Measurements from ENCODE around the gene RPS23. TPM values are rescaled to one million over a fixed set of nuclear protein-coding genes. Genes with fewer than 3 reads are reported as not detected.

Gene RPS23
- total RNA-seq: 1,931 and 2,383 TPM in 2 replicates

DNA sequence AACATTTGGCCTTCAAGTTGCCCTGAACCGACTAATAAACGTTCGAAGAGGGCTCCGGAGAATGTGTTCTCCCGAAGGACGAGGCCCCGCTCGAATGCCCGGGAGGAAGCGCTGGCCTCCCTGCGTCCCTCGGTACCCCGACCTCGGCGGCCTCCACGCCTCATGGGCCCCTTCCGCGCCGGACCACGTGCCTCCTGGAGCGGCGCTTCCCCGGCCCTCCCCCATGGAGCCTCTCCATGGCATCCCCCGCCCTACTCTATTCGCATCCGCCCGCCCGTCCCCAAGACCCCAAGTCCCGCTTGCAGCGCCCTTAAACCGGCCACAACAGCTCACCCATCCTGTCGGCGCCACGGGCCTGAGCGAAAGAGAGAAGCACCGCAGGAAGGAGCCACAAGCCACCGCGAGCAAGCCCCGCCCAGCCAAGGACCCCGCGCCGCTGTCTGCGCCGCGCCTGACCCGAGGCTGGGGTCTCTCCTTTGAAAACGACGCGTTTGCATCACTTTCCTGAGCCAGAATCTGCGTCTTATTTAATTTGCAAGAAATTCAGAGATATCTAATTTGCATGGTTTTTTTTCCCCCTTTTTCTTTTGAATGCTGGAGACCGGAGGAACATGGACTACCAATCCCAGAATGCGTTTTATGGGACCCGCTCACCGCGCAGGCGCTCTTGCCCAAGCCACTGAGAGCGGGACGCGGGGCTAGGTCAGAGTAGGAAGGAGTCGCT lies at the start of gene RPS23:
Gene RPS23 (minus strand): TSS at position 368 of the 724 bp plus-strand sequence. CDS start 31 bp downstream, at position 337.
- peak; percentile 81 for DNase-seq (ENCODE audit: low read depth)

GRCh38 chr5:82327941-82328340 lies 49.8 kb upstream of the RPS23 start:
- peak; percentile 18 for DNase-seq (ENCODE audit: low read depth)

GRCh38 chr5:82325996-82326395 lies 47.8 kb upstream of the RPS23 start:
- no peak for DNase-seq (ENCODE audit: low read depth)

DNA sequence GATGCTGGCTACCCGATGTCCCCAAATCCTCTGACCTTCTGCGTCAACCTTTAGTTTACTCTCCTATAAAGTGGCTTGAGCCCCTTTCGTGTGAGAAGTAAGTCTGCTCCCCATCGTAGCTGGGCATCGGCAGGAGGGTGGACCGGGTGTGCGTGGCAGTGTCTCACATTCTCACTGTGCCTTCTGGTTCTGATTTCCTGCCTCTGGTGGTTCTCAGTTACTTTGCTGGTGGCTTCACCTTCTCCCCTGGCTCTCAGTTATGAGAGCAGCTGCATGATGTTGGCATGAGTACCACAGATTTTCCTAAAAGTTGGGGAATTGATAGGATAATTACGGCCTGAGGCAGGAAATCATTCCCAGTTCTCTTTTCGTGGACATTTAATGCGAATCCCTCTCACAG lies 47.0 kb upstream of the RPS23 start:
- no peak for DNase-seq (ENCODE audit: low read depth)

GRCh38 chr5:82320966-82321365 lies 42.8 kb upstream of the RPS23 start:
- DNase-seq (ENCODE audit: low read depth): no peak

DNA sequence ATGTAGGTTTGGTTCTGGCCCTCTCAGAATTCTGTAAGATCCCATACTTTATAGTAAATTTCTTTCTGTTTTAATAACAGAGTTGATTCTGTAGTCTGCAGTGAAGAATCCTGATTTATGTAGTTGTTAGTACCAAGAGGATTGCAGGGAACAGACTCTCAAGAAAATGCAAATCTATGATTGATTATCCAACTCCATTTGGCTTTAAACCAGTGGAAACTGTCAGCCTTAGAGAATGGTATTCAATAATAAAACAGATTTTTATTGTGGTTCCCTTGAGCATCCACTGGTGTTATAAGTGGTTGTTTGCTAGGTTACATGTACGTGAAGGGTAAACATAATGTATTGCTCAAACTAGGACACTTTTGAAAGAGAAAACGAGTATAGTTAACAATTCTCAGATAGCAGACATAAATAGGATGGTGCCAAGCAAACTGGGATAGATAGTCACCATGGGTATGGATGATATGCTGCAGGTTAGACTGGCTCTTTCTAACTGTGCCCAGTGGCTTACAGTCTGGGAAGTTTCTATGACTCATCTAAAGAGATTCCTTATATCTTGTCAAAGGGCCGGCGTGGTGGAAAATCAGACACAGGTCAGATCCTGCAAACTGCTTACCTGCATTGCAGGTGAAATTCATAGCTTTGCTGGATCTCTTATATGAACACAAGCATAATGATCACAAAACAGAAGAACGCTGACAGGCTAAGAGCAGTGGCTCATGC lies 41.7 kb upstream of the RPS23 start:
- no peak for DNase-seq (ENCODE audit: low read depth)

GRCh38 chr5:82319192-82319591 lies 41.0 kb upstream of the RPS23 start:
- no peak for DNase-seq (ENCODE audit: low read depth)

DNA sequence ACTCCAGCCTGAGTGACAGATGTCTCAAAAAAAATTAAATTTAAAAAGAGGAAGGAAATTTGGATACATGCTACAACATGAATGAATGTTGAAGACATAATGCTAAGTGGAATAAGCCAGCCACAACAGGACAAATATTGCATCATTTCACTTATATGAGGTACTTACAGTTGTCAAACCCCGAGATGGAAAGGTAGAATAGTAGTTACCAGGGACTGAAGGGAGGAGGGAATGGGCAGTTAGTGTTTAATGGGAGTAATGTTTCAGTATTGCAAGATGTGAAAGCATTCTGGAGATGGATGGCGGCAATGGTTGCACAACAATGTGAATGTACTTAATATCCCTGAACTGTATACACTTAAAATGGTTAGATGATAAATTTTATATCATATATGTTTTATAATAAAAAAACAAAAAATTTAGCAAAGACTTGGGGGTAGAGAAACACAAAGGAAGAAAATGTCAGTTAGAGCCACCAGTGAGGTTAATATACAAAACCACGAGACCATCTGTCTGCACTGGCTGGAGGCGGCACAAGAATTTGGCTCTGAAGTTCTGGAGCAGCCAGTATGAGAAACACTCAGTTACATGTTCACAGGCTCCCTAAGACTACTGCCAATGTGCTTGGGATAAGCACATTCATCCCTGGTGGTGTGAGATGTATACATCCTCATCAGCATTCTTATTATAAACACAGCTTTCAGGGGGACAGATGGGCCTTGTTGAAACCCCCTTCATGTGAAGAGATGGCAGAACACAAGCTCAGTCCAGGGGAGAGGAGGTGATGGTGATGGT lies 37.0 kb upstream of the RPS23 start:
- DNase-seq (ENCODE audit: low read depth): no peak

DNA sequence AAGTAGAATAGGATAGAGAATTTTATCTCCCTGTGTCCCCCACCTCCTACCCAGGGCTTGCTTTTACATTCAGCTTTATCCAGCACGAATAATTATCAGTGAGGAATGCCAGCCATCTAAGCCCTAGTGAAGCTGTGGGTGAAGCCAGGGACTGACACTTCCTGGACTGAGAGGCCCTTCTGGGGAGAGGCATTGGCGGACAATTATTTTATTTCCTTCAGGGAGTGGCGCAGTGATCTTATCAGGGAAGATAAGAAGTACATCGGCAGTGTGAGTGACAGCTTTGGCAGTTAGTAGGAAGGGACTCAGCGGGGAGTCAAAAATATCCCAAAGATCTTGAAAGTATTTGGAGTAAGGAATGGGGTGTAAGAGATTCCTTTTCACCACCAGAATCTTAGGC lies 34.9 kb upstream of the RPS23 start:
- no peak for DNase-seq (ENCODE audit: low read depth)

GRCh38 chr5:82312373-82312856 lies 34.3 kb upstream of the RPS23 start:
- DNase-seq (ENCODE audit: low read depth): peak; percentile 63

- DNase-seq (ENCODE audit: low read depth): no peak
These were observed 31.0 kb upstream of the RPS23 start for GRCh38 chr5:82309091-82309531.

- DNase-seq (ENCODE audit: low read depth): no peak
These were observed 30.3 kb upstream of the RPS23 start for GRCh38 chr5:82308416-82308815.

- DNase-seq (ENCODE audit: low read depth): no peak
These were observed 29.3 kb upstream of the RPS23 start for GRCh38 chr5:82307451-82307850.

DNA sequence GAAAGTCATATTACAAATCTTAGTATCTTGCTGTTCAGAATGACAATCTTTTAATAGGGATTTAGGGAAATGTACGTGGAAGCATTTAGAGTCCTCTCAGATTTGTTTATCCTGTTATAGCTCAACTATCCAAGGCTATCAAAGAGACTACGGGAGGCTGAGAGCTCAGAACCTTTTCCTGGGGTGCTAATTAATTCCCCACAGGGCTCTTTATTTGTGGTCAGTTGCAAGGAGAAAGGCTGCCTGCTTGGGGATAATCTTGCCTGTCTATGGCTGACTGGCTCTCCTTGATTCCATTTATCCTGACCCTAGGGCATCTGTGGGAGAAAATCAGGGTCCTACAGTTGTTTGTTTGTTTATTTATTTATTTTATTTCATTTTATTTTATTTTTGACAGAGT lies 28.0 kb upstream of the RPS23 start:
- no peak for DNase-seq (ENCODE audit: low read depth)

DNA sequence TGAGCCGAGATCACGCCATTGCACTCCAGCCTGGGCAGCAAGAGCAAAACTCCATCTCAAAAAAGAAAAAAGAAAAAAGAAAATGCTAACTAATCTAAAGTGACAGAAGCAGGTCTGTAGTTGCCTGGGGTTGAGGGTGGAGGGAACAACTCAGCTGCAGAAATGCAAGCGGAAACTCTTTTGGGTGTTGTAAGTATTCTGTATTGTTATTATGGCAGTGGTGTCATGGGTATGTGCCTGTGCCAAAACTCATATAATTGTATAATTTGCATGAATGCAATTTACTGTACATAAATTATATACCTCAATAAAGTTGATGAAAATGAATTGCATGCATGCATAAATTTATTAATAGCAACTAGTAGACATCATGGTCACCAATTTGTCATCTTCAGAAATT lies 23.0 kb upstream of the RPS23 start:
- DNase-seq (ENCODE audit: low read depth): no peak

DNA sequence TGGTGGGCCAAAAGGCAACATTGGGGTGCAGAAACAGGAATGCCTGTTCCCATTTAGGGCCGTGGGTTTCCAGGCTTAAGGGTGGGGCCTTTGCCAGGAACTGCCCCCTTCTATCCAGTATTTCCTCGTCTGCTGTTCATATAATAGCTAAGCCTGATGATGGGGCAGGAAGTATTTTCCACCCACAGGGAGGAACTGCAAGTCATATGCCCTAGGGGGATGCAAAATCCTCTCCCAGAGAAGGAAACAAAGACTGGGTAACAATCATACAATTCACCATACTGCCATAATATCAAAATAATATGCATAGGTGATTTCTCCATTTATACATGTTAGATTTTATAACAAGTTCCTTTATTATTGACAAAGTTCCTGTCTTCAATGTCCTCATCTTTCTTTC lies 20.5 kb upstream of the RPS23 start:
- DNase-seq (ENCODE audit: low read depth): peak; percentile 17

DNA sequence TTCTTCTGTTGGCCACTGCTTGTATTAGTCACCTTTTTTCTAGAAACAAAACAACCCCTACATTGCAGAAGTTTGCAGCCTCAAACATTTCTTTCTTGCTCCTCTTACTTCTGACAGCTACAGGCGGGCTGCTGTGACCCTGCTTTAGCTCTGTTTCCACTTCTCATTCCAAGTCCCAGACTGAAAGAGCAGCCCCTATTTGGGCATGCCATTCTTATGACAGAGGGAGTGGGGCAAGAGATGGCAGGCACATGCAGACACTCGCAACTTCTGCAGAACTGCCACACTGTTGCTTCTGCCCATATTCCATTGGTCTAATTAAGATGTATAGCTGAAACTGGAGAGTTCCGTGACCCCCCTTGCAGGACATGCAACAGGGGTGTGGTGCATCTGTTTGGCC lies 19.6 kb upstream of the RPS23 start:
- DNase-seq (ENCODE audit: low read depth): no peak

DNA sequence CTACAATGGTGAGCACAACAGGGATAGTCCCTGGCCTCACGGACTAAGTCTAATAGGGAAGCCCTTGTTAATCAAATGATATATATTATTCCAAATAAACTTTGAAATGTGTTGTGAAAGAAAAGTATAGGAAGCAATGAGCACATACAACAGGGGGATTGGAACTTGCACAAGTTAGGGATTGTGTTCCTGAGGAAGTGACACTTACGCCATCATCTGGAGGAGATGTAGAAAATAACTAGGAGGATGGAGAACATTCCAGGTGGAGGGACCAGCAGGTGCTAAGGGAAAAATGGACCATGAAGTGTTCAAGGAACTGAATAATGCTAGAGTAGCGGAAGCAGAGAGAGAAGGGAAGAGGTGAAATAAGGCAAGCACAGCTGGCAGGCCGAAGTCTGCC lies 18.8 kb upstream of the RPS23 start:
- no peak for DNase-seq (ENCODE audit: low read depth)

DNA sequence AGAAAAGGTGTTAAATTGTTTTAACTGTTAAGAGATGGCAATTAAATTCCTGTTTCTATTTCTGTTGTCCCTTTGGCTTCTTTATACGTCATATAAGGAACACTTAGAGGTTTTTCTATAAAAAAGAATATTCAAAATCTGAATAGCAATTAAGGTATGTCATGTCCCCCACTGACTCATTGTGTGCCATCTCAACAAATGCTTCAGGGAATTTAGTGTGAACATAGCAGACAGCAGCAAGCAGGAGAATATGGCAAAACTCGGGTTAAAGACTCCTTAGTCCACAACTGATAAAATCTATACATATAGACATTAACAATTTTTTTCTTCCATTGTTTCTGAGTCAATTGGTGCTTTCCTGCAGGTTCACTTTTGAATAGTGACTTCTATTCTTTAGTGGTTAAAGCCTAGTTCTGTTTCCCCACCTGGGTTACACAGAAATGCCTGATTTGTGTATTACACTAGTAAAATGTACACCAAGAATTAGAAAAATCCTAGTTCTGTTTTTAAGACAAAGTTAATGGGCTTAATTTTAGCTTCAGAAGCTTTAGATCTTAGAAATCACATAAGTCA lies 17.9 kb upstream of the RPS23 start:
- DNase-seq (ENCODE audit: low read depth): no peak

GRCh38 chr5:82295144-82295543 lies 17.0 kb upstream of the RPS23 start:
- no peak for DNase-seq (ENCODE audit: low read depth)

DNA sequence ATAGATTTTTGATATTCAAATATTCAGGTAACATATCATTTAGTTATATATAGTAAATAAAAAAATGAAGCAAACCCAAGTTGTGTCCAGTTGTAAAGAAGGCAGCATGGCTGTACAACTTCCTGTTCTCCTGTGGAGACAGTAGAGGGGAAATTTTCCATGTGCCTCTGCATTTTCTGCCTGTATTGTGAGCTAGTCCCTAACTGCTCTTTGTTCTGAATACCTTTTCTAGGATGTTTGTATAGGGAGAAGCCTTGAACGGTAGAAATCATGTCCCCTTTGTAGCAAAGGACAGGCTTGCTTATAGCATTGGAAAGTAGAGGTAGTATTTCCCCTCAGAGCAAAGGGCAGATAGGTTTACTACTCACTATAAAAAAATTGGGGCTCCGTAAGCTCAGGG lies 13.3 kb upstream of the RPS23 start:
- no peak for DNase-seq (ENCODE audit: low read depth)

GRCh38 chr5:82290908-82291307 lies 12.8 kb upstream of the RPS23 start:
- no peak for DNase-seq (ENCODE audit: low read depth)
